Prostate gland (tissue), 2 donors: ENCODE measurements around the gene RMP24.
A peak's percentile ranks its signal among the peaks of the same experiment; 100 is the strongest.

Experiments used
- CTCF ChIP-seq, 4 experiments: fragments of 200-600 bp in 2 of 4; fragments of 450-650 bp in 2 of 4; sonication (generic) in 2 of 4; IDR thresholded peaks; 1 replicate in 3 of 4; 2 replicates in 1 of 4; pipeline ENCODE4 v1.5.1; 2016 to 2019; ENCODE audit warnings: antibody characterized with exemption in 4 of 4, mild to moderate bottlenecking in 2 of 4, moderate library complexity in 2 of 4
- POLR2AphosphoS5 ChIP-seq: sonication (generic); formaldehyde crosslinking; IDR thresholded peaks from one replicate; pipeline ENCODE4 v1.6.1; 2017; ENCODE audit warnings: antibody characterized with exemption

- TF ChIP-seq CTCF (IDR thresholded peaks at IDR 0.05) (peak; percentile 88 to 95 (median 90)), POLR2AphosphoS5 (peak; percentile 24)
Observed at GRCh38 chr18:35949903-35950627, 22.4 kb upstream of the RMP24 start.
